Lung microvascular endothelial cell (primary cell): ENCODE measurements around the gene TCF12. TPM values are rescaled to one million over a fixed set of nuclear protein-coding genes. Genes with fewer than 3 reads are reported as not detected.
"Not testable (repeated sequence)": the region's sequence is repeated elsewhere in the genome, so short reads cannot be mapped to it uniquely, and the experiment has no call there.

ENCODE experiments used
- DNase-seq, 2 donors: peaks; one replicate each; pipeline versions ENCODE4 v3.0.0 to v3.0.0-alpha.2; 2010; ENCODE audit warnings: low read depth in 2 of 2
- total RNA-seq: library from RNA; depleted of rRNA; stranded (reverse); fragments of >200 nt; gene quantifications from 2 replicates; pipeline ENCODE4 v1.2.1, GENCODE V29; 2014

TCF12 gene
- total RNA-seq, 1 donor from 2014 or later: 94.4 TPM

DNA sequence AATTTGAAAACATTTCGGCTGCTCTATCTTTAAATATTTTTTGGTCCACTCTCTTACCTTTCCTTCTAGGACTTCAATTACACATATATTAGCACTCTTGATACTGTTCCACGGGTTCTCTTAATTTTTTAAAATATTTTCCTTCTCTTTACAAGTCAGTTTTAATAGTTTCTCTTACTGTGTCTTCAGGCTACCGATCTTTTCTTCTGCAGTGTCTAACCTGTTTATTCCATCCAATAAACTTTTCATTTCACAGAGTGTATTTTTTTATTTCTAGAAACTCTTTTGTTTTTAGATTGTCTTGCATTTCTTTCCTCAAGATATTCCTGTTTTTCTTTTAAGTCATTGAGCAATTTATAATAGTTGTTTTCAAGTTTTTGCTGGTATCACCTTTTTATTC, 27.7 kb downstream of the TCF12 start:
- DNase-seq: no peak

- DNase-seq: no peak
Measured at GRCh38 chr15:56948000-56948763, 29.7 kb downstream of the TCF12 start.

GRCh38 chr15:56948764-56949101, 30.3 kb downstream of the TCF12 start:
- DNase-seq: no peak

- DNase-seq: no peak
Measured at GRCh38 chr15:56950979-56951378, 32.5 kb downstream of the TCF12 start.

DNA sequence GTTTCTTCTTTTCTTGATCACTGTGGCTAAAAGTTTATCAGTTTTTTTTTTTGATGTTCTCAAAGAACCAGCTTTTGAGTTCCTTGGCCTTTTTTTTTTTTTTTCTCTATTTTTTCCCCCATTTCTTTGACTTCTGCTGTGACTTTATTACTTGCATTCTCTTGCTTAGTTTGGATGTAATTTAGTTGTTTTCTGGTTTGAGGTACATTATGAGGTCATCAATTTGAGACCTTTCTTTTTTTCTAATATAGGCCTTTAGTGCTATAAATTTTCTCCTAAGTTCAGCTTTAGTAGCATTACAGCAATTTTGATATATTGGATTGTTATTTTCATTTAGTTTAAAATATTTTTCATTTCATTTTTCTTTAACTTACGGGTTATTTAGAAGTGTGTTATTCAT, 35.3 kb downstream of the TCF12 start:
- DNase-seq: no peak

DNA sequence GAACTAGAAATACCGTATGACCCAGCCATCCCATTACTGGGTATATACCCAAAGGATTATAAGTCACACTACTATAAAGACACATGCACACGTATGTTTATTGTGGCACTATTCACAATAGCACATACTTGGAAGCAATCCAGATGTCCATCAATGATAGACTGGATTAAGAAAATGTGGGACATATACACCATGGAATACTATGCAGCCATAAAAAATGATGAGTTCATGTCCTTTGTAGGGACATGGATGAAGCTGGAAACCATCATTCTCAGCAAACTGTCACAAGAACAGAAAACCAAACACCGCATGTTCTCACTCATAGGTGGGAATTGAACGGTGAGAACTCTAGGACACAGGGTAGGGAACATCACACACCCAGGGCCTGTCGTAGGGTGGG, 36.6 kb downstream of the TCF12 start:
- DNase-seq: not testable (repeated sequence)

DNA sequence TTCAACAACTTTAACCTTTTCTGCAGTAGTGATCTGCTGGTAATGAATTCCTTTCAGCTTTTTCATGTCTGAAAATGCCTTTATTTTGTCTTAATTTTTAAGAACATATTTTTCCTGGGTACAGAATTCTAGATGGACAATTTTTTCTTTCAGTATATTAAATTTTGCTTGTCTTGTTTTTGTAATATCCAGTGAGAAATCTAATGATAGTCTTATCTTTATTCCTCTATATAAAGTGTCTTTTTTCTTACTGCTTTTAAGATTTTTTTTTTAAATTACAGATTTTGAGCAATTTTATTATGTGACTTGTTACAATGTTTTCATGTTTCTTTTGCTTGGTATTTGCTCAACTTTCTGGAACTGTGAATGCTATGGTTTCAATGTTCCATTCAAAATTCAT, 38.1 kb downstream of the TCF12 start:
- no peak for DNase-seq

DNA sequence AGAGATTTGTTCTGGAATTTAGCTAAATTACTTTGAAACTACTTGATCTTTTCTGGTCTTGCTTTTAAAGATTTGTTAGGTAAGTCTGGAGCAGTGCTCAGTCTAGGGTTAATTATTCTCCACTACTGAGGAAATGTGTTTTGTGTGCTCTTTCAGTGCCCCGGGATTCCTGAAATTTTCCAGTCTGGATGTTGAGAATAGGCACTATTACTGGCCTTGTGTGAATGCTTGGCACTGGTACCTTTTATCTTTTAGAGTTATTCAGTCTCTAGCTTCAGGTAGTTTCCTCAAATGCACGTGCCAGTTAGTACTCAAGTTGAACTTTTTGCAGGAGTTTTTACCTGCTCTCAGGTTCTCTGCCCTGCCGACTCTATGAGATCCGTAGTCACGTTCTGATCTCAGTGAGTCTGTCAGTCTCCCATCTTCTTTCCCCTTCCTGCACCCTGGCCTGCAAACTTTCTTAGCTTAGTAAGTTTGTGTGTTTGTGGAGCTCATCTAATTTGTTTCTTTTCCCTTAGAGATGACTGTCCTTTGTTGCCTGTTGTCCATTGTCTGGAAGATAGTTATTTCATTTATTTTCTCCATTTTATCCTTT, 39.5 kb downstream of the TCF12 start:
- peak in 1 of 2 donors; percentile 53 for DNase-seq

DNA sequence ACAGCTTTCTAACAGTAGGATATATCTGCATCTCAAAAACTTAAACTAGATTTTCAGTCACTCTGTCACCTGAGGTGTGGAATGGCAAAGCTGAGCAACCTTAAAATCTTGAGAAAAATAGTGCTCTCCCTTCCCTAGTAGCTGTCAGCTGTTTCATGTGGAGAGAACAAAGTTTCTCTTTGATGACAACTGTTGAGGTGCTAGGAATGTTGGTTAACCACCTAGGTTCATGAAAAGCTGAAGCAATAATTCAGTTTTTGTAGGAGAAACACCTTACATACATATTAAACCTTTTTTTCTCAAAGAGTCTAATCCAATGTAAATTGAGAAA, 40.8 kb downstream of the TCF12 start:
- DNase-seq: no peak

- no peak for DNase-seq
Measured at GRCh38 chr15:56960116-56960515, 41.7 kb downstream of the TCF12 start.

- no peak for DNase-seq
Measured at GRCh38 chr15:56963126-56963525, 44.7 kb downstream of the TCF12 start.

GRCh38 chr15:56963710-56964109, 45.3 kb downstream of the TCF12 start:
- peak in 1 of 2 donors; percentile 9 for DNase-seq

- no peak for DNase-seq
Measured at GRCh38 chr15:56964182-56964581, 45.7 kb downstream of the TCF12 start.

GRCh38 chr15:56965231-56966013, 47.0 kb downstream of the TCF12 start:
- DNase-seq: no peak

DNA sequence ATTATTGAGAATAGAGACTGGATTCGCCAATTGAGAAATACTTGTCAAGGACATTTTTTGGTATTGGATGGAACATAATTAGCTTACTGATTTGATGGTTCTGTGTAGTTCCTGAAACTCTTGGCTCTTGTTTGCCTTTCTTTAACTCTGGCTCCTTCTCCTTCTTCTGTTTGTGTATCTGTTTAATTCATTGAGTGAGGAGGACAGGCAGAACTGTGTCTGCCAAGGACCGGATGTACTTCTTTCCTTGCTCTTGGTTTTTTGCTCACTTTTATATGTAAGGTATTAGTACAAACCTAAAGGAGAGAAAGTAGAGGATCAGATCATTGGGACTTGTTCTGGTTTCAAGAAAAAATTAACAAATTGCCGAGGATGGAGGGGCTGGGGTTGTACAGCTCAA, 48.9 kb downstream of the TCF12 start:
- no peak for DNase-seq

- DNase-seq: no peak
Measured at GRCh38 chr15:56968256-56968655, 49.8 kb downstream of the TCF12 start.

GRCh38 chr15:56968821-56969220, 50.4 kb downstream of the TCF12 start:
- DNase-seq: no peak

DNA sequence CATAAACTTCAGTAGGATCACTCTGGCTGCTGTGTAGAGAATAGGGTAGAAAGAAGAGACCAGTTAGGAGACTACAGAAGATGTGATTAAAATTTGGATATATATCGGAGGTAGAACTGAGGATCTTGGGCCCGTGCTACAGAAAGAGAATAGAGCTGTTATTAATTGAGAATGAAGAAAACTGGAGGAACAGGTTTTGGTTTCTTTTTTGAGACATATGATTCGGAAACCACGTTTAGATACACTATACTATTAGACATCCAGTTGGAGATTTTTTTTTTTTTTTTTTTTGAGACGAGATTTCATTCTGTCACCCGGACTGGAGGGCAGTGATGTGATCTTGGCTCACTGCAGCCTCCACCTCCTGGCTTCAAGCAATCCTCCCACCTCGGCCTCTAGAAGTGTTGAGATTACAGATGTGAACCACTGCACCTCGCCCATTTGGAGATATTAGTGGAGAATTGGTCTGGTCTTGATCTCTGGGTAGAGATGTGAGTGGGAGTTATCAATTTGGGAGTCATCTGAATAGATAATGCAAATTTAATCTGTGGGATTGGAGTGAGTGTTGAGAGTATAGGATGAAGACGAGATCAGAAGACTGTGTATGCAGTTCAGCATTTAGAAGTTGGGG, 50.9 kb downstream of the TCF12 start:
- no peak for DNase-seq

DNA sequence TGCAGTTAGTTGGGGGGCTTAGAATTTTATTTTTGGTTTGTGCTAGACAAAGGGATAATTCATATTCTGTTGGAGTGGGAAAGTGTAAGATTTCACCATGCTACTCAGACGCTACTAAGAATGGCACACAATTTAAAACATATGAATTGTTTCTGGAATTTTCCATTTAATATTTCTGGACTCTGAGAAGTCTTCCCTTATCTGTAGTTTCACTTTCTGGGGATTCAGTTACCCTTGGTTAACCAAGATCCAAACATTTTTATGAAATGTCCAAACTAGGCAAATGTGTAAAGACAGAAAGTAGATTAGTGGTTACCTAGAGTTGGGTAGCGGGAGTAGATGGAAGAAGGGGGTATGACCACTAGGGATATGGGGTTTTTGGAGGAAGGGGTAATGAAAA, 53.1 kb downstream of the TCF12 start:
- DNase-seq: no peak

DNA sequence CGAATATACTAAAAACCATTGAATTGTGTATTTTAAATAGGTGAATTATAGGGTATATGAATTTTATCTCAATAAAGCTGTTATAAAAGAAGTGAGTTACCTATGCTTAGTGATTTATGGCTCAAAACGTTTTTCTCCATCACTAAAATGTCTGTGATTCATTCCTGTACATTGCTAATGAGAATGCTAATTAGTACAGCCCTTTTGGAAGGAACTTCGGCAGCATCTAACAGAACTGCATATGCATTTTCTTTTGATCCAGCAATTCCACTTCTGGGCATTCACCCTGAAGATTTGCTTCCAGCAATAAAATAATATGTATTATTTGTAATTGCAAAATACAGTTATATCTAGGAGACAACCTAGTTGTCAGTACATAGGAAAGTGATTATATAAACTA, 53.6 kb downstream of the TCF12 start:
- no peak for DNase-seq

DNA sequence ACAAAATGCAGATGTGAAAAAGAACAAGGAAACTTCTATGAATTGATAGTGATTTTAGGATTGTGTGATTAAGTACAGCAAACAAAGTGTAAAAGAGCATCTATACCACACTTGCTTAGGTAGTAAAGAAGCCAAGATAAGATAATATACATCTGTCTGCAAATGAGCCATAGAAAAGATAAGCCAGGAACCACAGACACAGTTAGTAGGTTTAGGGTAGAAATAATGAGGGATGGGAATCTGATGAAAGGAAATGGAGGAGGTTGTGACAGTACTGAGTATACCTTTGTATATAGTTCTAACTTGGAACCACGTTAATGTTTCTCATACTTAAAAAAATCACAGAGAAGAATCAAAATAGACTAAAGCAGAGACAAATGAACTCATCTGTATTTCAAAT, 54.0 kb downstream of the TCF12 start:
- no peak for DNase-seq

GRCh38 chr15:56973463-56973862, 55.0 kb downstream of the TCF12 start:
- DNase-seq: no peak
